HG02623 (cell line): ENCODE measurements around the gene WDFY4.

ENCODE experiments used
- ATAC-seq: cut with Tn5 transposase; IDR thresholded peaks from one replicate; pipeline ENCODE4 v1.9.1; 2021; ENCODE audit warnings: moderate library complexity; ENCODE audit not compliant: unreplicated experiment

The WDFY4 gene

GRCh38 chr10:48970654-48971053, 286.0 kb downstream of the WDFY4 start:
- no peak for ATAC-seq

GRCh38 chr10:48973065-48973464, 288.4 kb downstream of the WDFY4 start:
- no peak for ATAC-seq

- no peak for ATAC-seq
Measured at GRCh38 chr10:48974510-48975156, 290.0 kb downstream of the WDFY4 start.

- no peak for ATAC-seq
Measured at GRCh38 chr10:48976196-48976595, 291.5 kb downstream of the WDFY4 start.

- ATAC-seq = no peak
Measured at GRCh38 chr10:48978318-48978717, 293.6 kb downstream of the WDFY4 start.

- no peak for ATAC-seq
Measured at GRCh38 chr10:48981310-48981907, 296.7 kb downstream of the WDFY4 start.

GRCh38 chr10:48982584-48982983, 297.9 kb downstream of the WDFY4 start:
- no peak for ATAC-seq

- no peak for ATAC-seq
Measured at GRCh38 chr10:48983648-48984351, 299.1 kb downstream of the WDFY4 start.

- ATAC-seq = no peak
Measured at GRCh38 chr10:48985621-48986158, 301.0 kb downstream of the WDFY4 start.

GRCh38 chr10:48990226-48990625, 305.6 kb downstream of the WDFY4 start:
- ATAC-seq = no peak

- ATAC-seq = no peak
Measured at GRCh38 chr10:48993627-48994026, 309.0 kb downstream of the WDFY4 start.

- ATAC-seq = no peak
Measured at GRCh38 chr10:48996329-48996728, 311.7 kb downstream of the WDFY4 start.

GRCh38 chr10:48999346-48999745, 314.7 kb downstream of the WDFY4 start:
- ATAC-seq = no peak

GRCh38 chr10:49000437-49001398, 316.0 kb downstream of the WDFY4 start:
- no peak for ATAC-seq

GRCh38 chr10:49001402-49001801, 316.7 kb downstream of the WDFY4 start:
- ATAC-seq = no peak

GRCh38 chr10:49001870-49002672, 317.4 kb downstream of the WDFY4 start:
- ATAC-seq = no peak

GRCh38 chr10:49005270-49005669, 320.6 kb downstream of the WDFY4 start:
- ATAC-seq = no peak

GRCh38 chr10:49007129-49007528, 322.5 kb downstream of the WDFY4 start:
- no peak for ATAC-seq

- ATAC-seq = no peak
Measured at GRCh38 chr10:49008091-49008490, 323.4 kb downstream of the WDFY4 start.
